Panc1 (cell line): ENCODE results near the gene POLR2M. TPM values are rescaled to one million over a fixed set of nuclear protein-coding genes. Genes with fewer than 3 reads are reported as not detected.

Experiments used
- ATAC-seq: fragments of 200-7000 bp; cut with Tn5 transposase; 2 replicates; pipeline ENCODE4 v1.9.1; 2020; ENCODE audit warnings: mild to moderate bottlenecking, moderate library complexity
- BruUV-seq: library from RNA; stranded (reverse); fragments of 400-500 nt; replicated peaks from 2 replicates; lab custom pipeline; 2021; lab: Mats Ljungman, UMichigan
- CTCF ChIA-PET: fragments of 300-600 bp; sonication (Branson Sonifier 250); formaldehyde crosslinking; loops from one replicate; lab custom pipeline; 2022; ENCODE audit warnings: antibody characterized with exemption; lab: Charles Lee
- POLR2A ChIA-PET: fragments of 300-600 bp; sonication (Branson Sonifier 250); formaldehyde crosslinking; loops from one replicate; lab custom pipeline; 2022; ENCODE audit warnings: antibody characterized with exemption; lab: Charles Lee
- DNase-seq: peaks from one replicate; pipeline ENCODE4 v3.0.0-alpha.2; 2010; ENCODE audit warnings: low read depth, low spot score
- H3K27ac ChIP-seq: 2 replicates; pipeline ENCODE4 v1.5.1; 2011; ENCODE audit warnings: mild to moderate bottlenecking, low read length, inconsistent platforms
- H3K27me3 ChIP-seq: fragments of 200-500 bp; sonication (Bioruptor generic); 2 replicates; pipeline ENCODE4 v1.6.0; 2014; ENCODE audit warnings: low read length, inconsistent platforms; ENCODE audit not compliant: control insufficient read depth, insufficient read depth
- H3K36me3 ChIP-seq: fragments of 200-500 bp; sonication (Bioruptor generic); 2 replicates; pipeline ENCODE4 v1.5.1; 2014; ENCODE audit warnings: inconsistent platforms, mild to moderate bottlenecking, low read length, moderate library complexity; ENCODE audit not compliant: control insufficient read depth, insufficient read depth
- H3K4me1 ChIP-seq: 2 replicates; pipeline ENCODE4 v1.5.1; 2011; ENCODE audit warnings: inconsistent platforms, mild to moderate bottlenecking, low read length, moderate library complexity; ENCODE audit not compliant: control insufficient read depth, insufficient read depth
- H3K4me3 ChIP-seq, 2 experiments: 2 replicates each; pipeline ENCODE4 v1.5.1; 2011 to 2012; ENCODE audit warnings: low read depth in 2 of 2, low read length in 2 of 2, mild to moderate bottlenecking in 2 of 2, inconsistent platforms in 1 of 2, moderate library complexity in 1 of 2
- H3K9me3 ChIP-seq: fragments of 200-500 bp; sonication (Bioruptor generic); 2 replicates; pipeline ENCODE4 v1.5.1; 2014; ENCODE audit warnings: low read depth, mild to moderate bottlenecking, inconsistent platforms, low read length, moderate library complexity; ENCODE audit not compliant: control insufficient read depth, insufficient read depth
- POLR2AphosphoS5 ChIP-seq: IDR thresholded peaks from 2 replicates; pipeline ENCODE4 v1.6.1; 2012; ENCODE audit warnings: mild to moderate bottlenecking, low read depth, low read length, moderate library complexity
- SIN3A ChIP-seq: IDR thresholded peaks from 2 replicates; pipeline ENCODE4 v1.6.1; 2012; ENCODE audit warnings: low read depth, mild to moderate bottlenecking, low read length, moderate library complexity, borderline replicate concordance; ENCODE audit not compliant: insufficient read depth
- TCF7L2 ChIP-seq: IDR thresholded peaks from 2 replicates; pipeline ENCODE4 v1.6.1; 2011; ENCODE audit warnings: mild to moderate bottlenecking, low read depth, low read length, inconsistent platforms
- in situ Hi-C: cut with HindIII; loops from 2 replicates; pipeline ENCODE4 v1.10.0; 2016; ENCODE audit warnings: low sequenced_read_pairs, low pct_unique_long_range_greater_than_20kb
- intact Hi-C: fragments of 100-400 bp; cut with micrococcal nuclease; formaldehyde crosslinking; loops from one replicate; pipeline ENCODE4 v1.10.0; 2022; ENCODE audit not compliant: unreplicated experiment
- total RNA-seq: library from RNA; stranded (reverse); gene quantifications from one replicate; pipeline ENCODE4 v1.2.1, GENCODE V29; 2021; ENCODE audit not compliant: unreplicated experiment
- TF ChIP-seq, protein P1 (sequence below): fragments of 450-650 bp; IDR thresholded peaks from 2 replicates; pipeline ENCODE4 v1.5.1; 2017; ENCODE audit warnings: mild to moderate bottlenecking
- TF ChIP-seq, protein P2 (sequence below), 2 experiments: IDR thresholded peaks; 2 replicates each; pipeline ENCODE4 v1.6.1; 2011 to 2012; ENCODE audit warnings: low read depth in 2 of 2, control low read depth in 1 of 2, low read length in 1 of 2, mild to moderate bottlenecking in 1 of 2, moderate library complexity in 1 of 2; ENCODE audit not compliant: insufficient read depth in 1 of 2

Gene POLR2M
- total RNA-seq, 1 experiment from 2014 or later: 76.6 TPM

DNA sequence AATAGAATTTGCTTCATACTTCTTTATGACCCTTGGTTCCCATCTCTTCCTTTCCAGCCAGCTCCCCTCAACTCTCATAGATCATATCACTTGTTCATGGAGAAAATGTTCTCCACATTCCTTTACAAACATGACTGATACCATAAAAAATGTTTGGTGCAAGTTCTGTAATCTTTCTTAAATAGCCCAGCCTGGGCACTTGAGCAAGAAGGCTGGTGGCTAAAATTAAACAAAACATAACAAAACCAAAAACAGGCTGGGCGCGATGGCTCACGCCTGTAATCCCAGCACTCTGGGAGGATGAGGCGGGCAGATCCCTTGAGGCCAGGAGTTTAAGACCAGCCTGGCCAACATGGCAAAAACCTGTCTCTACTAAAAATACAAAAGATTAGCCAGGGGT is 8.9 kb upstream of the POLR2M start:
- no peak overlapping the region for H3K4me3 ChIP-seq
- no peak overlapping the region for H3K27ac ChIP-seq
- no peak for TF ChIP-seq SIN3A
- no peak for TF ChIP-seq TCF7L2
- TF ChIP-seq, protein P1, sequence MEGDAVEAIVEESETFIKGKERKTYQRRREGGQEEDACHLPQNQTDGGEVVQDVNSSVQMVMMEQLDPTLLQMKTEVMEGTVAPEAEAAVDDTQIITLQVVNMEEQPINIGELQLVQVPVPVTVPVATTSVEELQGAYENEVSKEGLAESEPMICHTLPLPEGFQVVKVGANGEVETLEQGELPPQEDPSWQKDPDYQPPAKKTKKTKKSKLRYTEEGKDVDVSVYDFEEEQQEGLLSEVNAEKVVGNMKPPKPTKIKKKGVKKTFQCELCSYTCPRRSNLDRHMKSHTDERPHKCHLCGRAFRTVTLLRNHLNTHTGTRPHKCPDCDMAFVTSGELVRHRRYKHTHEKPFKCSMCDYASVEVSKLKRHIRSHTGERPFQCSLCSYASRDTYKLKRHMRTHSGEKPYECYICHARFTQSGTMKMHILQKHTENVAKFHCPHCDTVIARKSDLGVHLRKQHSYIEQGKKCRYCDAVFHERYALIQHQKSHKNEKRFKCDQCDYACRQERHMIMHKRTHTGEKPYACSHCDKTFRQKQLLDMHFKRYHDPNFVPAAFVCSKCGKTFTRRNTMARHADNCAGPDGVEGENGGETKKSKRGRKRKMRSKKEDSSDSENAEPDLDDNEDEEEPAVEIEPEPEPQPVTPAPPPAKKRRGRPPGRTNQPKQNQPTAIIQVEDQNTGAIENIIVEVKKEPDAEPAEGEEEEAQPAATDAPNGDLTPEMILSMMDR: no peak
- TF ChIP-seq, protein P2, sequence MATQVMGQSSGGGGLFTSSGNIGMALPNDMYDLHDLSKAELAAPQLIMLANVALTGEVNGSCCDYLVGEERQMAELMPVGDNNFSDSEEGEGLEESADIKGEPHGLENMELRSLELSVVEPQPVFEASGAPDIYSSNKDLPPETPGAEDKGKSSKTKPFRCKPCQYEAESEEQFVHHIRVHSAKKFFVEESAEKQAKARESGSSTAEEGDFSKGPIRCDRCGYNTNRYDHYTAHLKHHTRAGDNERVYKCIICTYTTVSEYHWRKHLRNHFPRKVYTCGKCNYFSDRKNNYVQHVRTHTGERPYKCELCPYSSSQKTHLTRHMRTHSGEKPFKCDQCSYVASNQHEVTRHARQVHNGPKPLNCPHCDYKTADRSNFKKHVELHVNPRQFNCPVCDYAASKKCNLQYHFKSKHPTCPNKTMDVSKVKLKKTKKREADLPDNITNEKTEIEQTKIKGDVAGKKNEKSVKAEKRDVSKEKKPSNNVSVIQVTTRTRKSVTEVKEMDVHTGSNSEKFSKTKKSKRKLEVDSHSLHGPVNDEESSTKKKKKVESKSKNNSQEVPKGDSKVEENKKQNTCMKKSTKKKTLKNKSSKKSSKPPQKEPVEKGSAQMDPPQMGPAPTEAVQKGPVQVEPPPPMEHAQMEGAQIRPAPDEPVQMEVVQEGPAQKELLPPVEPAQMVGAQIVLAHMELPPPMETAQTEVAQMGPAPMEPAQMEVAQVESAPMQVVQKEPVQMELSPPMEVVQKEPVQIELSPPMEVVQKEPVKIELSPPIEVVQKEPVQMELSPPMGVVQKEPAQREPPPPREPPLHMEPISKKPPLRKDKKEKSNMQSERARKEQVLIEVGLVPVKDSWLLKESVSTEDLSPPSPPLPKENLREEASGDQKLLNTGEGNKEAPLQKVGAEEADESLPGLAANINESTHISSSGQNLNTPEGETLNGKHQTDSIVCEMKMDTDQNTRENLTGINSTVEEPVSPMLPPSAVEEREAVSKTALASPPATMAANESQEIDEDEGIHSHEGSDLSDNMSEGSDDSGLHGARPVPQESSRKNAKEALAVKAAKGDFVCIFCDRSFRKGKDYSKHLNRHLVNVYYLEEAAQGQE (IDR thresholded peaks at IDR 0.05; ENCODE audit: insufficient read depth in 1 of 2, low read depth in 2 of 2, low read length in 1 of 2): no peak
- TF ChIP-seq POLR2AphosphoS5: no peak
- H3K4me1 ChIP-seq: no peaks in the 10 kb centered on the region
- DNase-seq (no peak), ATAC-seq (no peak)
- H3K27me3 ChIP-seq: peaks cover 5% of the 10 kb centered on the region
- intact Hi-C loops: no loop called here
- H3K9me3 ChIP-seq: no peaks in the 10 kb centered on the region
- BruUV-seq: no TSS peak
- in situ Hi-C loops: loop anchor here (25.0 kb wide), 1 partner anchor 165 kb away; no protein-coding TSS in a partner anchor
- no peaks in the 10 kb centered on the region for H3K36me3 ChIP-seq
- CTCF ChIA-PET: no interaction called here
- POLR2A ChIA-PET: interaction anchor here (0.6 kb wide), 1 partner anchor 315 kb away, joined by 6 read pairs; no protein-coding TSS in a partner anchor

DNA sequence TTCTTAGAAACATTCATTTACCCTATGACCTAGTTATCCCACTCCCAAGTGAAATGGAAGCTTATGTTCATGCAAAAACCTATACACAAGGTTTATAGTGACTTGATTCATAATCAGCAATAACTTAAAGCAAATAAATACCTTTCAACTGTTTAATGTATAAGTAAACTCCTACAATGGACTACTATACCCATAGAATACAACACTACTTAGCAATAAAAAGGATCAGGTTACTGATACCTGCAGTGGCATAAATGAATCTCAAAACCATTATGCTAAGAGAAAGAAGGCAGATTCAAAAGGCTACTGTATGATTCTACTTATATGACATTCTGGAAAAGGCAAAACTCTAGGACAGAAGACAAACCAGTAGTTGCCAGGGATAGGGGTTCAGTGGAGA is 8.3 kb upstream of the POLR2M start:
- no peaks in the 10 kb centered on the region for H3K4me1 ChIP-seq
- H3K9me3 ChIP-seq: no peaks in the 10 kb centered on the region
- in situ Hi-C loops: loop anchor here (25.0 kb wide), 1 partner anchor 164 kb away; no protein-coding TSS in a partner anchor
- H3K36me3 ChIP-seq: no peaks in the 10 kb centered on the region
- ChIA-PET POLR2A (no interaction called here), CTCF (no interaction called here)
- no peak for DNase-seq
- H3K27ac ChIP-seq: no peak overlapping the region
- intact Hi-C loops: no loop called here
- H3K4me3 ChIP-seq: no peak overlapping the region
- no peak for ATAC-seq
- TF ChIP-seq, protein P2 (IDR thresholded peaks at IDR 0.05; ENCODE audit: insufficient read depth in 1 of 2, low read depth in 2 of 2, low read length in 1 of 2): no peak
- TF ChIP-seq SIN3A: no peak
- TF ChIP-seq POLR2AphosphoS5: no peak
- TF ChIP-seq, protein P1: no peak
- TF ChIP-seq TCF7L2: no peak
- peaks cover 5% of the 10 kb centered on the region for H3K27me3 ChIP-seq
- BruUV-seq: no TSS peak
